ENCODE data around the gene NCAM2.

NCAM2 gene

DNA sequence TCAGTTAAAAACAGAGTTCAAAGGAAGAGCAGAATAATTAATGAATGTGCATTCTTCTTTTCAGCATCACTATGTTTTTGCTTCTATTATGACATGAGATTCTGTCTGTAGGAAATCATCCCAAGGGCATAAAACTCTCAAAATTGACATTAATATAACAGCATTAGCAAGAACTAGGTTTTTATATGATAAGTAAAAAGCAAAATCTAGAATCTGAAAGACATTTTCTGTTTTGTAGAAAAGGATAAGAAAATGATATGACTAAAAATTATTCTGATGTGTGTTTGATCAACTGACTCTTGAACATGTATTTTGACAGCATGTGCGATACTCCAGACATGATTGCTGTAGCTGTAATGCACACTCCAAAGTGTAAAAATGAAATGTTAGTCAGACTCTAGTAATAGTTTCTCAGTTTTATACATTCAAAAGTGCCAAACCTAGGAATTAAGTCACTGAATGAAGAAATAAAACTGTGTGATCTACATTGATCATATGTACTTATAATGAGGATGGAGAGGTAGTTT lies 197.3 kb downstream of the NCAM2 start:
- CTCF ChIA-PET, result no interaction called here
- POLR2A ChIA-PET, result no interaction called here
- TF ChIP-seq ELF4 (IDR thresholded peaks at IDR 0.05) (no peak), LEF1 (IDR thresholded peaks at IDR 0.05; ENCODE audit: borderline replicate concordance) (no peak), NFRKB (IDR thresholded peaks at IDR 0.05) (no peak), FOXK2 (IDR thresholded peaks at IDR 0.05) (no peak), FOXA1 (IDR thresholded peaks at IDR 0.05) (no peak)
- DNase-seq (ENCODE audit: extremely low spot score), result no peak

DNA sequence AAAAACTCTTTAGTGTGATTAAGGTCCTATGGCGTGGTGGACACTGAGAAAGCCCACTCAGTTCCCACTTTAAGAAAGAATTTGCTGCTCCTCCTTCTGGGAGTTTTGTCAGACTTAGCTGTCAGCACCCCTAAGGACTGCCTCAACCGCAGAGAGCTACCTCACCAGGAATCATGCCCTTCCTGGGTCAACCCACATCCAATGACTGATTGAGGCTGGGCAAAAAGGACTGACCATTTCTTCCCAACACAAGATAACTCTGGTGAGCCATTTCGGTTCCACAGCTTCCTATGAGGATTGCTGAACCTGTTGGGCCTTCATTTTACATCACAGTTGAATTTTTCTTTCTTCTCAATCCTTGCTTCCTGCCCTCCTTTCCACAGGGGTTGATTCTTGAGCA lies 197.9 kb downstream of the NCAM2 start:
- CTCF ChIA-PET, result no interaction called here
- POLR2A ChIA-PET, result no interaction called here
- DNase-seq (ENCODE audit: extremely low spot score), result no peak
- no peak for TF ChIP-seq FOXA1 (IDR thresholded peaks at IDR 0.05)
- TF ChIP-seq FOXK2 (IDR thresholded peaks at IDR 0.05), result no peak
- TF ChIP-seq LEF1 (IDR thresholded peaks at IDR 0.05; ENCODE audit: borderline replicate concordance), result no peak
- TF ChIP-seq TARDBP (IDR thresholded peaks at IDR 0.05), result no peak

DNA sequence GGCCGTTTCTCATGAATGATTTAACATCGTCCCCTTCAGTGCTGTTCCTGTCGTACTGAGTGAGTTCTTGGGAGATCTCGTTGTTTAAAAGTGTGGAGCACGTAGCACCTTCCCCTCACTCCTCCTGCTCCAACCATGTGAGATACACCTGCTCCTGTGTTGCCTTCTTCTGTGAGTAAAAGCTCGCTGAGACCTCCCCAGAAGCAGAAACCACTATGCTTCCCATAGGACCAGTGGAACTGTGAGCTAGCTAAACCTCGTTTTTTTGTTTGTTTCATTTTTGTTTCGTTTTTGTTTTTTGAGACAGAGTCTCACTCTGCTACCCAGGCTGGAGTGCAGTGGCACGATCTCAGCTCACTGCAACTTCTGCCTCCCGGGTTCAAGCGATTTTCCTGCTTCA lies 198.6 kb downstream of the NCAM2 start:
- no peak for DNase-seq (ENCODE audit: extremely low spot score)
- POLR2A ChIA-PET, result no interaction called here
- TF ChIP-seq NFRKB (IDR thresholded peaks at IDR 0.05), result no peak
- TF ChIP-seq HDGF (IDR thresholded peaks at IDR 0.05; ENCODE audit: borderline replicate concordance), result no peak
- TF ChIP-seq SUZ12 (IDR thresholded peaks at IDR 0.05), result no peak
- TF ChIP-seq, protein P1, sequence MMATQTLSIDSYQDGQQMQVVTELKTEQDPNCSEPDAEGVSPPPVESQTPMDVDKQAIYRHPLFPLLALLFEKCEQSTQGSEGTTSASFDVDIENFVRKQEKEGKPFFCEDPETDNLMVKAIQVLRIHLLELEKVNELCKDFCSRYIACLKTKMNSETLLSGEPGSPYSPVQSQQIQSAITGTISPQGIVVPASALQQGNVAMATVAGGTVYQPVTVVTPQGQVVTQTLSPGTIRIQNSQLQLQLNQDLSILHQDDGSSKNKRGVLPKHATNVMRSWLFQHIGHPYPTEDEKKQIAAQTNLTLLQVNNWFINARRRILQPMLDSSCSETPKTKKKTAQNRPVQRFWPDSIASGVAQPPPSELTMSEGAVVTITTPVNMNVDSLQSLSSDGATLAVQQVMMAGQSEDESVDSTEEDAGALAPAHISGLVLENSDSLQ (IDR thresholded peaks at IDR 0.05), result no peak
- TF ChIP-seq SP1 (IDR thresholded peaks at IDR 0.05), result no peak
- TF ChIP-seq FOXK2 (IDR thresholded peaks at IDR 0.05), result no peak
- TF ChIP-seq TARDBP (IDR thresholded peaks at IDR 0.05), result no peak
- CTCF ChIA-PET, result no interaction called here

DNA sequence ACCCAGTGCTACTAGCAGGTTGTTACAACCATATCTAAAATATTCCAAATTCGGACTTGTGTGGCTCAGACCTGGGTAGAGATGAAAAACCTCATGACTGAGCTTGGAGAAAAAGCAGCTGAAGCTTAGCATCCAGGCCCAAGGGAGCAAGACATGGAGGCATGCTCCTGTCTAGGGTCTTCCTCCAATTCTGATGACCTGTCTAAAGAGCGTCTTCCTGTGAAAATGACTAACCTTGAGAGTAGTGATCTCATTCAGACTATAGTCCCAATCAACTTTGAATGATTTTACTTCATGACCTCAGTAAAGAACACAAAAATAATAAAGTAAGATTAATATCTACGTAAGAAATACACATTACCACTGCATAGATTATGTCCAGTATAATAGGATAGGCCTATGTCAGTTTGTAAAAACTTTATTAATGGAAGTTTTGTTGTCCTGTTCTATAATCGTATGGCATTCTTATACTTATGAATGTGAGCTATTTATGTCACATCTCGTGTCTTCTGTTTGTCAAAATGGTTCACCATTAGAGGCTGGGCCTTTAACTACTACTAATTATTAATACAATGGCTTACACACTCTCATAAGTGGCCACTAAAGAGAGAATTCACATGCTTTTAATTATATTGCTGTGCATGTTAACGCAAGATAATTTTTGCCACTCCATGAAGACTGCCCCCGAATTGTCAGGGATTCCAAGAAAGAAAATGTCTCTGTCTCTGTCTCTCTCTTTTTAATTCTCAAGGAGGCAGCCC lies 201.3 kb downstream of the NCAM2 start:
- TF ChIP-seq ELF4 (IDR thresholded peaks at IDR 0.05) (no peak), FOXA1 (IDR thresholded peaks at IDR 0.05) (no peak), ARNT (IDR thresholded peaks at IDR 0.05) (no peak), SUZ12 (IDR thresholded peaks at IDR 0.05) (no peak)
- ChIA-PET POLR2A (no interaction called here), CTCF (no interaction called here)
- no peak for DNase-seq (ENCODE audit: extremely low spot score)

- no peak for DNase-seq (ENCODE audit: extremely low spot score)
- POLR2A ChIA-PET, result no interaction called here
- CTCF ChIA-PET, result no interaction called here
- TF ChIP-seq FOXA1 (IDR thresholded peaks at IDR 0.05) (no peak), ARNT (IDR thresholded peaks at IDR 0.05) (no peak), NFRKB (IDR thresholded peaks at IDR 0.05) (no peak), SUZ12 (IDR thresholded peaks at IDR 0.05) (no peak), TARDBP (IDR thresholded peaks at IDR 0.05) (no peak)
These were observed 202.1 kb downstream of the NCAM2 start for GRCh38 chr21:21200103-21200938.

DNA sequence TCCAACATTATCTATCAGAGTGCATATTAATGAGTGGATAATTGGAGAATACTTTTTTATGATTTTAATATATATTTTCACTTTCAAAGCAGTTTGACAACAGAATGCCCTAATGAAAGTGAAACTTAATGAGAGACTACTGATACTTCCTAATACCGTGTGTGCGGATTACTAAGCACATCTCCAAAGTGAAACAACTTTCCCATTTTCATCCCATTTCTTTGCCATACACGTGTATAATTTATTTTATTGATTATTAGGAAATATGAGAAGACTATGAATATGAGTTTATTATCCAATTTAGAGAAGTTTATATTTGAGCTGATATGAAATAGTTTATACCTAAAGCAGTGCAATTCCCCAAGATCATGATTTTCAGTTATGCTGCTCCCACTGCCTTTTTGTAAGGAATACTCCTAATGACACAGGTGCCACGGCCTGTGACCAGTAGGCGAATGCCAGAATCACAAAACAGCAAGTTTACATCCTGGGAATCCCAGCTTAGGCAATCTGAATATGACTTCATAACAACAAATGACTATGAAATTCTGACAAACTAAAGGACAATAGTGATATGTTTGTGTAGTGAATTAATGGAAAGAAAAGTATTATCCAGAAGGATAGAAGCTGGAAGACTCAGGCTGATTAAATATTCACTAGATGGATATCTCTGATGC lies 202.9 kb downstream of the NCAM2 start:
- no peak for DNase-seq (ENCODE audit: extremely low spot score)
- CTCF ChIA-PET, result no interaction called here
- POLR2A ChIA-PET, result no interaction called here
- TF ChIP-seq ARNT (IDR thresholded peaks at IDR 0.05) (no peak), BHLHE40 (IDR thresholded peaks at IDR 0.05; ENCODE audit: borderline replicate concordance) (no peak), ZNF384 (IDR thresholded peaks at IDR 0.05) (no peak), L3MBTL2 (conservative IDR thresholded peaks at IDR 0.05) (no peak), HDGF (IDR thresholded peaks at IDR 0.05; ENCODE audit: borderline replicate concordance) (no peak), ELF4 (IDR thresholded peaks at IDR 0.05) (no peak), LEF1 (IDR thresholded peaks at IDR 0.05; ENCODE audit: borderline replicate concordance) (no peak), FOXM1 (IDR thresholded peaks at IDR 0.05; ENCODE audit: borderline replicate concordance) (no peak), FOXK2 (IDR thresholded peaks at IDR 0.05) (no peak), SUZ12 (IDR thresholded peaks at IDR 0.05) (no peak), TARDBP (IDR thresholded peaks at IDR 0.05) (no peak), NFRKB (IDR thresholded peaks at IDR 0.05) (no peak), FOXA1 (IDR thresholded peaks at IDR 0.05) (no peak), SP1 (IDR thresholded peaks at IDR 0.05) (no peak)
- TF ChIP-seq, protein P1 (IDR thresholded peaks at IDR 0.05), result no peak

DNA sequence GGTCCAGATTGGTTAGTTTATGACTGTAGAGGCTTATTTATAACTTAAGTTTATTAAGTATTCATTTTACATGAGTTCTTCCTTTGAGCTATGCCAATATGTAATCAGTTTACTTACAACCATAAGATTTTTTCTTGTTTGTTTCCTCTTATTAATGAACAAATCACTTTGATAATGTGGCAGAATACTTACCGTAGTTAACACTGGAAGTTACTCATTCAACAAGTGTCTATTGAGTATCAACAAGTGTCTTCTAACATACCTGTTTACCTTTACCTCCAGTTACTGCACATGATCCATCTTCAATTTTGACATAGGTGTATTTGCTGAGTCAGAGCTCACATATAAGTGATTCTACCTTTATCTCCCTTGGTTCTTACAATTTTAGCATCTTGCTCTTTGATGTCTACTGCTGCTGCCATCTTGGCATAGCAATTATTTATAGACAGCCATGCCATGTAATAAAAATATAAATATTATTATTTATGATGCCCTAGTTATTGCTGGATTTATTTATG lies 205.7 kb downstream of the NCAM2 start:
- no peak for TF ChIP-seq FOXA1 (IDR thresholded peaks at IDR 0.05)
- TF ChIP-seq SP1 (IDR thresholded peaks at IDR 0.05), result no peak
- no peak for TF ChIP-seq SUZ12 (IDR thresholded peaks at IDR 0.05)
- no peak for TF ChIP-seq LEF1 (IDR thresholded peaks at IDR 0.05; ENCODE audit: borderline replicate concordance)
- TF ChIP-seq, protein P1 (IDR thresholded peaks at IDR 0.05), result no peak
- POLR2A ChIA-PET, result no interaction called here
- no peak for DNase-seq (ENCODE audit: extremely low spot score)
- CTCF ChIA-PET, result no interaction called here
